ENCODE results near the gene SOS2.

- no peak for TF ChIP-seq CTCF (IDR thresholded peaks at IDR 0.05; ENCODE audit: insufficient read depth, low read length, poor library complexity, severe bottlenecking)
- no peak for TF ChIP-seq EZH2phosphoT487 (conservative IDR thresholded peaks at IDR 0.05; ENCODE audit: low read length)
Observed at GRCh38 chr14:50233166-50233950, 2.0 kb upstream of the SOS2 start.

Data from SU-DHL-6 (cell line).